ENCODE data around the gene UGT1A7. TPM values are rescaled to one million over a fixed set of nuclear protein-coding genes. Genes with fewer than 3 reads are reported as not detected.

Gene UGT1A7
- polyA plus RNA-seq, 3 donors, result not detected

- H3K9ac ChIP-seq (ENCODE audit: insufficient read depth, low read length, poor library complexity, severe bottlenecking), result no peak overlapping the region
- H3K79me2 ChIP-seq (ENCODE audit: insufficient read depth, low read length), result no peaks in the 10 kb centered on the region
- WGBS (ENCODE audit: insufficient coverage), result 100% methylated on average over 1 of the region's 2 CpGs
- H4K20me1 ChIP-seq (ENCODE audit: insufficient read depth, low read length), result no peaks in the 10 kb centered on the region
- H3K27ac ChIP-seq (ENCODE audit: low read depth in 1 of 2, low read length in 2 of 2), result no peak overlapping the region
- Mint-ChIP-seq H3K4me3 (no peak overlapping the region), H3K9me3 (peaks cover 0 to 5% (median 0%) of the 10 kb centered on the region in 7 donors), H3K36me3 (no peaks in the 10 kb centered on the region), H3K27me3 (ENCODE audit: low read depth in 3 of 3) (peaks cover 2 to 9% (median 7%) of the 10 kb centered on the region in 3 donors), H3K4me1 (no peaks in the 10 kb centered on the region), H3K27ac (no peak overlapping the region)
- no peak overlapping the region for H3K4me2 ChIP-seq (replicated peaks; ENCODE audit: extremely low read depth, low read length, poor library complexity, severe bottlenecking)
- intact Hi-C loops (cut with micrococcal nuclease), result no loop called here
- no peaks in the 10 kb centered on the region for H3K27me3 ChIP-seq (ENCODE audit: control insufficient read depth in 2 of 2, insufficient read depth in 2 of 2, low read length in 2 of 2)
- no peaks in the 10 kb centered on the region for H3K36me3 ChIP-seq (replicated peaks in 1 of 2; ENCODE audit: control insufficient read depth in 1 of 2, insufficient read depth in 2 of 2, low read length in 2 of 2)
- H3K4me3 ChIP-seq (replicated peaks in 1 of 3; ENCODE audit: low read depth in 2 of 3, low read length in 3 of 3), result no peak overlapping the region
- H3K4me1 ChIP-seq (ENCODE audit: control insufficient read depth in 1 of 2, insufficient read depth in 2 of 2, low read length in 2 of 2), result no peaks in the 10 kb centered on the region
- no peak overlapping the region for H2AFZ ChIP-seq (ENCODE audit: insufficient read depth, low read depth, low read length, poor library complexity, severe bottlenecking)
- DNase-seq, result no peak
- H3K9me3 ChIP-seq (replicated peaks in 1 of 2; ENCODE audit: control insufficient read depth in 1 of 2, insufficient read depth in 1 of 2, low read length in 2 of 2), result no peaks in the 10 kb centered on the region
- TF ChIP-seq, protein P1, sequence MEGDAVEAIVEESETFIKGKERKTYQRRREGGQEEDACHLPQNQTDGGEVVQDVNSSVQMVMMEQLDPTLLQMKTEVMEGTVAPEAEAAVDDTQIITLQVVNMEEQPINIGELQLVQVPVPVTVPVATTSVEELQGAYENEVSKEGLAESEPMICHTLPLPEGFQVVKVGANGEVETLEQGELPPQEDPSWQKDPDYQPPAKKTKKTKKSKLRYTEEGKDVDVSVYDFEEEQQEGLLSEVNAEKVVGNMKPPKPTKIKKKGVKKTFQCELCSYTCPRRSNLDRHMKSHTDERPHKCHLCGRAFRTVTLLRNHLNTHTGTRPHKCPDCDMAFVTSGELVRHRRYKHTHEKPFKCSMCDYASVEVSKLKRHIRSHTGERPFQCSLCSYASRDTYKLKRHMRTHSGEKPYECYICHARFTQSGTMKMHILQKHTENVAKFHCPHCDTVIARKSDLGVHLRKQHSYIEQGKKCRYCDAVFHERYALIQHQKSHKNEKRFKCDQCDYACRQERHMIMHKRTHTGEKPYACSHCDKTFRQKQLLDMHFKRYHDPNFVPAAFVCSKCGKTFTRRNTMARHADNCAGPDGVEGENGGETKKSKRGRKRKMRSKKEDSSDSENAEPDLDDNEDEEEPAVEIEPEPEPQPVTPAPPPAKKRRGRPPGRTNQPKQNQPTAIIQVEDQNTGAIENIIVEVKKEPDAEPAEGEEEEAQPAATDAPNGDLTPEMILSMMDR (IDR thresholded peaks at IDR 0.05), result no peak
Measured at GRCh38 chr2:233816334-233816733, 134.6 kb downstream of the UGT1A7 start.

DNA sequence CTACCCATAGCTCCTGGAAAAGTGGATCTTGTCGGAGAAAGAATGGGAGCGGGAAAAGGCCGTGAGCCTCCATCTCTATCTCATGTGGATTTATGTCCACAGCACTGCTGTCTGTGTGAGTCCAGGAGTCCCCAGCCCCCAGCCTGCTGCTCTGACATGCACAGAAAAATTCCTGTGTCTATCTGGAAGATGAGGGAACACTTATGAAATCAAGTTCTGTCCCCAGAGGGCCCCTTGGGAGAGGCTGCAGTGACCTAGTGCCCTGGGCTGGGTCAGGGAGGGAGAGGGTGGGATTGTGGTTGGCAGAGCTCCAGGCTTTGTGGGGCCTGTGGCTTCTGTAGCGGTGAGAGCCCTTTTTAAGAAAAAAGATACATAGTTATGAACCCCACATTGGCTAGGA lies 135.1 kb downstream of the UGT1A7 start:
- no peaks in the 10 kb centered on the region for H4K20me1 ChIP-seq (ENCODE audit: insufficient read depth, low read length)
- no peak overlapping the region for H3K9ac ChIP-seq (ENCODE audit: insufficient read depth, low read length, poor library complexity, severe bottlenecking)
- H3K4me1 ChIP-seq (ENCODE audit: control insufficient read depth in 1 of 2, insufficient read depth in 2 of 2, low read length in 2 of 2), result no peaks in the 10 kb centered on the region
- H3K36me3 ChIP-seq (replicated peaks in 1 of 2; ENCODE audit: control insufficient read depth in 1 of 2, insufficient read depth in 2 of 2, low read length in 2 of 2), result no peaks in the 10 kb centered on the region
- H2AFZ ChIP-seq (ENCODE audit: insufficient read depth, low read depth, low read length, poor library complexity, severe bottlenecking), result no peak overlapping the region
- Mint-ChIP-seq H3K4me1 (no peaks in the 10 kb centered on the region), H3K27me3 (ENCODE audit: low read depth in 3 of 3) (peaks cover 2 to 9% (median 7%) of the 10 kb centered on the region in 3 donors), H3K9me3 (peaks cover 0 to 5% (median 0%) of the 10 kb centered on the region in 7 donors), H3K4me3 (no peak overlapping the region), H3K36me3 (no peaks in the 10 kb centered on the region), H3K27ac (no peak overlapping the region)
- no peaks in the 10 kb centered on the region for H3K27me3 ChIP-seq (ENCODE audit: control insufficient read depth in 2 of 2, insufficient read depth in 2 of 2, low read length in 2 of 2)
- intact Hi-C loops (cut with micrococcal nuclease), result no loop called here
- H3K9me3 ChIP-seq (replicated peaks in 1 of 2; ENCODE audit: control insufficient read depth in 1 of 2, insufficient read depth in 1 of 2, low read length in 2 of 2), result no peaks in the 10 kb centered on the region
- H3K27ac ChIP-seq (ENCODE audit: low read depth in 1 of 2, low read length in 2 of 2), result no peak overlapping the region
- WGBS (ENCODE audit: insufficient coverage), result 93% methylated on average over 3 of the region's 4 CpGs
- no peak overlapping the region for H3K4me2 ChIP-seq (replicated peaks; ENCODE audit: extremely low read depth, low read length, poor library complexity, severe bottlenecking)
- H3K79me2 ChIP-seq (ENCODE audit: insufficient read depth, low read length), result no peaks in the 10 kb centered on the region
- no peak for DNase-seq
- no peak overlapping the region for H3K4me3 ChIP-seq (replicated peaks in 1 of 3; ENCODE audit: low read depth in 2 of 3, low read length in 3 of 3)
- TF ChIP-seq, protein P1 (IDR thresholded peaks at IDR 0.05), result no peak

Data from CD14-positive monocyte (primary cell).